ENCODE data around the gene EXOC4. TPM values are rescaled to one million over a fixed set of nuclear protein-coding genes. Genes with fewer than 3 reads are reported as not detected.
"Not testable (repeated sequence)": the region's sequence is repeated elsewhere in the genome, so short reads cannot be mapped to it uniquely, and the experiment has no call there.

EXOC4 gene
- polyA plus RNA-seq, 2 donors: 11.1 to 19.0 TPM

- no peaks in the 10 kb centered on the region for H3K9me3 ChIP-seq (ENCODE audit: control insufficient read depth in 2 of 2, insufficient read depth in 1 of 2, low read depth in 1 of 2, low read length in 1 of 2)
- peaks cover 0 to 7% of the 10 kb centered on the region in 2 donors for H3K36me3 ChIP-seq (ENCODE audit: control insufficient read depth in 2 of 2, insufficient read depth in 2 of 2, low read length in 1 of 2)
- H3K4me3 ChIP-seq (ENCODE audit: low read depth in 1 of 2, low read length in 2 of 2): no peak overlapping the region
- H3K4me1 ChIP-seq (ENCODE audit: control insufficient read depth in 2 of 2, insufficient read depth in 2 of 2, low read length in 1 of 2): no peaks in the 10 kb centered on the region
- no peaks in the 10 kb centered on the region for H3K27me3 ChIP-seq (ENCODE audit: control insufficient read depth in 1 of 2, insufficient read depth in 2 of 2, low read length in 2 of 2)
- WGBS, 2 donors: 50 to 67% methylated on average over 4 of the region's 4 CpGs
- H3K27ac ChIP-seq (ENCODE audit: low read depth in 2 of 2, low read length in 1 of 2): no peak overlapping the region
These were observed 814.3 kb downstream of the EXOC4 start for GRCh38 chr7:134067164-134067563.

GRCh38 chr7:134068670-134069069 lies 815.8 kb downstream of the EXOC4 start:
- no peak overlapping the region for H3K27ac ChIP-seq (ENCODE audit: low read depth in 2 of 2, low read length in 1 of 2)
- no peaks in the 10 kb centered on the region for H3K27me3 ChIP-seq (ENCODE audit: control insufficient read depth in 1 of 2, insufficient read depth in 2 of 2, low read length in 2 of 2)
- WGBS, 2 donors: 93 to 94% methylated on average over 6 of the region's 6 CpGs
- H3K4me1 ChIP-seq (ENCODE audit: control insufficient read depth in 2 of 2, insufficient read depth in 2 of 2, low read length in 1 of 2): no peaks in the 10 kb centered on the region
- no peak overlapping the region for H3K4me3 ChIP-seq (ENCODE audit: low read depth in 1 of 2, low read length in 2 of 2)
- H3K36me3 ChIP-seq (ENCODE audit: control insufficient read depth in 2 of 2, insufficient read depth in 2 of 2, low read length in 1 of 2): peaks cover 0 to 7% of the 10 kb centered on the region in 2 donors
- no peaks in the 10 kb centered on the region for H3K9me3 ChIP-seq (ENCODE audit: control insufficient read depth in 2 of 2, insufficient read depth in 1 of 2, low read depth in 1 of 2, low read length in 1 of 2)

GRCh38 chr7:134069187-134069586 lies 816.3 kb downstream of the EXOC4 start:
- Histone ChIP-seq H3K27me3 (ENCODE audit: control insufficient read depth in 1 of 2, insufficient read depth in 2 of 2, low read length in 2 of 2) (no peaks in the 10 kb centered on the region), H3K36me3 (ENCODE audit: control insufficient read depth in 2 of 2, insufficient read depth in 2 of 2, low read length in 1 of 2) (peaks cover 0 to 5% of the 10 kb centered on the region in 2 donors), H3K4me3 (ENCODE audit: low read depth in 1 of 2, low read length in 2 of 2) (no peak overlapping the region), H3K27ac (ENCODE audit: low read depth in 2 of 2, low read length in 1 of 2) (no peak overlapping the region), H3K4me1 (ENCODE audit: control insufficient read depth in 2 of 2, insufficient read depth in 2 of 2, low read length in 1 of 2) (no peaks in the 10 kb centered on the region), H3K9me3 (ENCODE audit: control insufficient read depth in 2 of 2, insufficient read depth in 1 of 2, low read depth in 1 of 2, low read length in 1 of 2) (no peaks in the 10 kb centered on the region)
- WGBS, 2 donors: 95 to 96% methylated on average over 2 of the region's 2 CpGs

GRCh38 chr7:134070673-134071072 lies 817.8 kb downstream of the EXOC4 start:
- Histone ChIP-seq H3K4me1 (ENCODE audit: control insufficient read depth in 2 of 2, insufficient read depth in 2 of 2, low read length in 1 of 2) (no peaks in the 10 kb centered on the region), H3K4me3 (ENCODE audit: low read depth in 1 of 2, low read length in 2 of 2) (no peak overlapping the region), H3K9me3 (ENCODE audit: control insufficient read depth in 2 of 2, insufficient read depth in 1 of 2, low read depth in 1 of 2, low read length in 1 of 2) (peaks cover 0 to 1% of the 10 kb centered on the region in 2 donors), H3K27ac (ENCODE audit: low read depth in 2 of 2, low read length in 1 of 2) (no peak overlapping the region), H3K36me3 (ENCODE audit: control insufficient read depth in 2 of 2, insufficient read depth in 2 of 2, low read length in 1 of 2) (peaks cover 0 to 2% of the 10 kb centered on the region in 2 donors), H3K27me3 (ENCODE audit: control insufficient read depth in 1 of 2, insufficient read depth in 2 of 2, low read length in 2 of 2) (no peaks in the 10 kb centered on the region)
- 91 to 92% methylated on average over 3 of the region's 3 CpGs for whole genome bisulfite sequencing, 2 donors

- peaks cover 0 to 3% of the 10 kb centered on the region in 2 donors for H3K9me3 ChIP-seq (ENCODE audit: control insufficient read depth in 2 of 2, insufficient read depth in 1 of 2, low read depth in 1 of 2, low read length in 1 of 2)
These were observed 818.8 kb downstream of the EXOC4 start for GRCh38 chr7:134071355-134072331.

GRCh38 chr7:134073276-134073675 lies 820.4 kb downstream of the EXOC4 start:
- 81 to 88% methylated on average over 6 of the region's 6 CpGs for WGBS, 2 donors
- Histone ChIP-seq H3K27ac (ENCODE audit: low read depth in 2 of 2, low read length in 1 of 2) (no peak overlapping the region), H3K4me1 (ENCODE audit: control insufficient read depth in 2 of 2, insufficient read depth in 2 of 2, low read length in 1 of 2) (no peaks in the 10 kb centered on the region), H3K27me3 (ENCODE audit: control insufficient read depth in 1 of 2, insufficient read depth in 2 of 2, low read length in 2 of 2) (no peaks in the 10 kb centered on the region), H3K9me3 (ENCODE audit: control insufficient read depth in 2 of 2, insufficient read depth in 1 of 2, low read depth in 1 of 2, low read length in 1 of 2) (peaks cover 0 to 3% of the 10 kb centered on the region in 2 donors), H3K4me3 (ENCODE audit: low read depth in 1 of 2, low read length in 2 of 2) (no peak overlapping the region), H3K36me3 (ENCODE audit: control insufficient read depth in 2 of 2, insufficient read depth in 2 of 2, low read length in 1 of 2) (peaks cover 0 to 2% of the 10 kb centered on the region in 2 donors)

More at GRCh38 chr7:134071355-134072331, 818.8 kb downstream of the EXOC4 start:
- H3K4me3 ChIP-seq (ENCODE audit: low read depth in 1 of 2, low read length in 2 of 2): no peak overlapping the region
- H3K4me1 ChIP-seq (ENCODE audit: control insufficient read depth in 2 of 2, insufficient read depth in 2 of 2, low read length in 1 of 2): no peaks in the 10 kb centered on the region
- no peak overlapping the region for H3K27ac ChIP-seq (ENCODE audit: low read depth in 2 of 2, low read length in 1 of 2)
- no peaks in the 10 kb centered on the region for H3K27me3 ChIP-seq (ENCODE audit: control insufficient read depth in 1 of 2, insufficient read depth in 2 of 2, low read length in 2 of 2)
- H3K36me3 ChIP-seq (ENCODE audit: control insufficient read depth in 2 of 2, insufficient read depth in 2 of 2, low read length in 1 of 2): peaks cover 0 to 2% of the 10 kb centered on the region in 2 donors

GRCh38 chr7:134075799-134076198 lies 822.9 kb downstream of the EXOC4 start:
- H3K9me3 ChIP-seq (ENCODE audit: control insufficient read depth in 2 of 2, insufficient read depth in 1 of 2, low read depth in 1 of 2, low read length in 1 of 2): peaks cover 0 to 3% of the 10 kb centered on the region in 2 donors
- H3K27me3 ChIP-seq (ENCODE audit: control insufficient read depth in 1 of 2, insufficient read depth in 2 of 2, low read length in 2 of 2): no peaks in the 10 kb centered on the region
- no peaks in the 10 kb centered on the region for H3K4me1 ChIP-seq (ENCODE audit: control insufficient read depth in 2 of 2, insufficient read depth in 2 of 2, low read length in 1 of 2)
- no peak overlapping the region for H3K27ac ChIP-seq (ENCODE audit: low read depth in 2 of 2, low read length in 1 of 2)
- no peak overlapping the region for H3K4me3 ChIP-seq (ENCODE audit: low read depth in 1 of 2, low read length in 2 of 2)
- 93 to 100% methylated on average over 1 of the region's 1 CpG for WGBS, 2 donors
- H3K36me3 ChIP-seq (ENCODE audit: control insufficient read depth in 2 of 2, insufficient read depth in 2 of 2, low read length in 1 of 2): peaks cover 0 to 2% of the 10 kb centered on the region in 2 donors

GRCh38 chr7:134077560-134077959 lies 824.7 kb downstream of the EXOC4 start:
- not testable (repeated sequence) for H3K4me1 ChIP-seq (ENCODE audit: control insufficient read depth in 2 of 2, insufficient read depth in 2 of 2, low read length in 1 of 2)

GRCh38 chr7:134078991-134079390 lies 826.1 kb downstream of the EXOC4 start:
- Histone ChIP-seq H3K36me3 (ENCODE audit: control insufficient read depth in 2 of 2, insufficient read depth in 2 of 2, low read length in 1 of 2) (peaks cover 0 to 2% of the 10 kb centered on the region in 2 donors), H3K27ac (ENCODE audit: low read depth in 2 of 2, low read length in 1 of 2) (no peak overlapping the region), H3K27me3 (ENCODE audit: control insufficient read depth in 1 of 2, insufficient read depth in 2 of 2, low read length in 2 of 2) (no peaks in the 10 kb centered on the region), H3K4me1 (ENCODE audit: control insufficient read depth in 2 of 2, insufficient read depth in 2 of 2, low read length in 1 of 2) (no peaks in the 10 kb centered on the region), H3K9me3 (ENCODE audit: control insufficient read depth in 2 of 2, insufficient read depth in 1 of 2, low read depth in 1 of 2, low read length in 1 of 2) (peaks cover 0 to 3% of the 10 kb centered on the region in 2 donors), H3K4me3 (ENCODE audit: low read depth in 1 of 2, low read length in 2 of 2) (no peak overlapping the region)
- WGBS, 2 donors: 57% methylated on average over 2 of the region's 2 CpGs

More at GRCh38 chr7:134077560-134077959, 824.7 kb downstream of the EXOC4 start:
- 97 to 100% methylated on average over 2 of the region's 2 CpGs for WGBS, 2 donors
- not testable (repeated sequence) for H3K4me3 ChIP-seq (ENCODE audit: low read depth in 1 of 2, low read length in 2 of 2); H3K36me3 ChIP-seq (ENCODE audit: control insufficient read depth in 2 of 2, insufficient read depth in 2 of 2, low read length in 1 of 2); H3K27ac ChIP-seq (ENCODE audit: low read depth in 2 of 2, low read length in 1 of 2); H3K27me3 ChIP-seq (ENCODE audit: control insufficient read depth in 1 of 2, insufficient read depth in 2 of 2, low read length in 2 of 2); H3K9me3 ChIP-seq (ENCODE audit: control insufficient read depth in 2 of 2, insufficient read depth in 1 of 2, low read depth in 1 of 2, low read length in 1 of 2)
